Left colon (tissue), 2 donors: ENCODE data around the gene ORC5. TPM values are rescaled to one million over a fixed set of nuclear protein-coding genes. Genes with fewer than 3 reads are reported as not detected.
A peak's percentile ranks its signal among the peaks of the same experiment; 100 is the strongest.

ENCODE experiments used
- ATAC-seq: fragments of 200-7000 bp; cut with Tn5 transposase; one replicate; pipeline ENCODE4 v1.9.1; 2020; ENCODE audit warnings: mild to moderate bottlenecking, moderate library complexity
- DNase-seq, 2 donors: peaks; one replicate each; pipeline ENCODE4 v3.0.0-alpha.2; 2020
- intact Hi-C, 2 donors: fragments of 100-400 bp; cut with DNase I in 1 of 2; cut with micrococcal nuclease in 1 of 2; formaldehyde crosslinking; loops; one replicate each; pipeline versions ENCODE4 v1.11.2 to v1.14.0; 2022; cut with DNase I, micrococcal nuclease
- total RNA-seq, 2 donors: library from RNA; stranded (reverse); fragmentation: NEBNext Ultra II Directional; extraction: Animal tissue kit (Norgen Biotek cat#: 25700); gene quantifications; one replicate each; pipeline ENCODE4 v1.2.1, GENCODE V29; 2021
- donor health status: DM: no; HTN: no; CAD: no.
- donor health status: DM: yes; HTN: yes; CAD: no.

Gene ORC5
- total RNA-seq, 2 donors from 2014 or later = 17.0 to 19.0 TPM

DNA sequence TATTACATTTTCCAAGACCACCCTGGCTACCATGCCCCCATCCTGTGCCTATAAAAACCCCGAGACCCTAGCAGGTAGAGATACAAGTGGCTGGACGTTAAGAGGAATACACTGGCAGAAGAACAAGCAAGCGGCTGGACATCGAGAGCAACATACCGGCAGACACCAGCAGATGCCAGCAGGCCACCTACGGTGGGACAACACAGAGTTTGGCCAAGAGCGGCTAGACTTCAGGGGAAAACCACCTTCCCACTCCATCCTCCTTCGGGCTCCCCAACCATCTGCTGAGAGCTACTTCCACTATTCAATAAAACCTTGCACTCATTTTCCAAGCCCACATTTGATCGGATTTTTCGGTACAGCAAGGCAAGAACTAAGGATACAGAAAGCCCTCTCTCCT is 70.3 kb downstream of the ORC5 start:
- no peak for DNase-seq
- ATAC-seq = no peak
- intact Hi-C loops = no loop called here

- no peak for ATAC-seq
- intact Hi-C loops = no loop called here
Measured at GRCh38 chr7:104136981-104137380, 70.8 kb downstream of the ORC5 start.

GRCh38 chr7:104136561-104136960 is 71.3 kb downstream of the ORC5 start:
- DNase-seq = no peak
- no peak for ATAC-seq
- intact Hi-C loops = no loop called here

More at GRCh38 chr7:104136981-104137380, 70.8 kb downstream of the ORC5 start:
- DNase-seq = no peak

GRCh38 chr7:104135760-104136558 is 71.9 kb downstream of the ORC5 start:
- intact Hi-C loops = no loop called here
- ATAC-seq = no peak
- no peak for DNase-seq

- intact Hi-C loops = no loop called here
- DNase-seq (no peak), ATAC-seq (no peak)
Measured at GRCh38 chr7:104133238-104133637, 74.6 kb downstream of the ORC5 start.

DNA sequence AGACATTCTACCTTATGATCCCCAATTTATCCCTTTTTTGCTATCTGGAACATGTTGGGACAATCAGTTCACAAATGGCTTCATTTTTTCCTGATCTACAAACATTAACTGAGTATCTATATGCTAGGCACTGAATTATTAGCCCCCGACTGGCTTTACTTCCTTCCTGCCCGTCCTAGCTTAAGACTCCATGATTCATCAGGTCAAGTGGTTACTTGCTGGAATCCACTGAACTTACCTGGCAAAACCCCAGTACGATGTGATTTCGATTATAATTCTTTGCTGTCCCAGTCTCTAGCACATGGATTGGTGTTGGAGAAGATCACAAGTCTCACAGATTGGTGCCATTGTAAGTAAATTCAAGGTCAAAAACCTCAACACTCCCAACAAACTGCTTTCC is 77.1 kb downstream of the ORC5 start:
- ATAC-seq = no peak
- no peak for DNase-seq
- intact Hi-C loops = no loop called here

DNA sequence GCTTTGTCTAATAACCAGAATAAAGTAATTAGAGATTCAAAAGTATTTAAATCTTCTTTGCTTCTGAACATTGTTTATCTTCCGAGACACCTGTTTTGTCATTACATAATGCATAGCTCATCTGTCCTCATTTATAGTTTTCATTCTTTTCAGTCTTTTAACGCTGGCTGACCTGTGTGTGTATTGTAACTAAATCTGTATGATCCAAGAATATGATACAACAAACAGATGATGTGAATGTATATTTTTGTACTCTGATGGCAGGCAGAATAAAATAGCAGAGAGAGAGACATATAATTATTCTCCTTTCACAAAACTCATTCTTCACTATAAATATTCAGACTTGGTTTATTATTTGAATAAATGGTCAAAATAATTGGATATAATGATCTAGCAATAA is 80.6 kb downstream of the ORC5 start:
- ATAC-seq (no peak), DNase-seq (no peak)
- intact Hi-C loops = no loop called here

DNA sequence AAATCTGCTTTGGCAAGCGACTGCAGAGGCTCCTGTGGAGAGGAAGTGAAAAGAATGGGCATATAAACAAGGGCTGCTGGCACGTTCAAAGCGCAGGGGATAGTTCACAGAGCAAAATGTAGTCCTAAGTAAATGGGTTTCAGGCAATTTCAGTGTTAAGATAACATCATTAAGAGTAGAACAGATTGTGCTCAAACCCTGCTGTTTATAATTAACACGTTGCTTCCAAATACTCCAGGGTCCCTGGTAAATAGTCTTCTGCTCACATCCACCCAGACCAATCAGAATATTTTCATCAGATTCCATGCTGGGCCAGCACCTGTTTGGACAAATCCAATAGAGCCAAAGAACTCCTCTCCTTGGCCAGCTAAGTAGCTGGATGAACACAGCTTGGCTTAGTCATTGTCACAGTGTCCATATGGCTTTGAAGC is 81.4 kb downstream of the ORC5 start:
- ATAC-seq (no peak), DNase-seq (no peak)
- intact Hi-C loops = no loop called here

GRCh38 chr7:104124893-104125477 is 82.8 kb downstream of the ORC5 start:
- intact Hi-C loops = no loop called here
- no peak for ATAC-seq
- DNase-seq = no peak

DNA sequence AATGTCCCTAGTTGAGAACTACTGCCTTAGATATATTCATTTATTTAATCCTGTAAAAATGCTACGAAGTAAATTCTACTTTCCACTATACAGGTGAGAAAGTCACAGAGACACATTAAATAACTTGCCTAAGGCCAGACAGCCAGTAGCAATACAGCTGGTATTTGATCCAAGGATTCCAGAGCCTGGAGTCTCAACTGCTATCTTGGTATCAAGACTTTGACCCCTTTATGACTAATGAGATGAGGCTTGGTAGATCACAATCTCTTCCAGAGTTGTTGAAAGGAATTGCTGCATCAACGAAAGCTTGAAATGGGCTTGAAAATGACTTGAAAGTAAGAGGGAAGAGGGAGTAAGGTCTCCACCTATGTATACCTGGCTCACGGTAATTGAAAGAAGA is 83.3 kb downstream of the ORC5 start:
- no peak for ATAC-seq
- intact Hi-C loops = no loop called here
- no peak for DNase-seq

DNA sequence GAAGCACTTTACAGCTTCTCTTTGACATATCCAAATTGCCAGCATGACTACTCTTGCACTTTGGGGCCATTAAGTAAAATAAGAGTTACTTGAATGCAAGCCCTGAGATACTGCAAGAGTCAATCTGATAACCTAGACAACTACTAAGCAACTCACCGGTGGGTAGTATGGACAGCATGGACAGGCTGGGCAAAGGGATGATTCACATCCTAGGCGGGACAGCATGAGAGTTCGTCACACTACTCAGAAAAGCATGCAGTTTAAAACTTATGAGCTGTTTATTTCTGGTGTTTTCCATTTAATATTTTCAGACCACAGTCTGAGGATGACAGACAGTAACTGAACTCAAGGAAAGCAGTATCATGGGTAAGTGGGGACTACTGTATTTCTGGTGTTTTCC is 84.0 kb downstream of the ORC5 start:
- intact Hi-C loops = no loop called here
- ATAC-seq = no peak
- no peak for DNase-seq

- no peak for DNase-seq
- no peak for ATAC-seq
- intact Hi-C loops = no loop called here
Measured at GRCh38 chr7:104113788-104114187, 94.0 kb downstream of the ORC5 start.

DNA sequence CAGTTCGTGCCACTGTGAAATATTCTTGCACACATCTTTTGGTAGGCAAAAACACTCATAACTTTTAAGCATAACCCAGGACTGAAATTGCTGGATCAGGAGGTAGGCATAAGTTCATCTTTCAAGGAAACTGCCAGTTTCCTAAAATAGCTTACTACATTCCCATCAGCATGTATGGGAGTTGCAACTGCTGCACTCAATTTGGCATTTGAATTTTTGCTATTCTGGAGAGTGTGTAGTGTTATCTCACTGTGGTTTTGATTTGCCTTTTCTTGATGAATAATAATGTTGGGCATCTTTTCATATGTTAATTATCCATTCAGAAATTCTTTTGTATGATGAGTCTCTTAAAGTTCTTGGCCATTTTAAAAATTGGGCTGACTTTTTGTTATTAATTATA is 95.2 kb downstream of the ORC5 start:
- no peak for ATAC-seq
- intact Hi-C loops = no loop called here
- DNase-seq = no peak

DNA sequence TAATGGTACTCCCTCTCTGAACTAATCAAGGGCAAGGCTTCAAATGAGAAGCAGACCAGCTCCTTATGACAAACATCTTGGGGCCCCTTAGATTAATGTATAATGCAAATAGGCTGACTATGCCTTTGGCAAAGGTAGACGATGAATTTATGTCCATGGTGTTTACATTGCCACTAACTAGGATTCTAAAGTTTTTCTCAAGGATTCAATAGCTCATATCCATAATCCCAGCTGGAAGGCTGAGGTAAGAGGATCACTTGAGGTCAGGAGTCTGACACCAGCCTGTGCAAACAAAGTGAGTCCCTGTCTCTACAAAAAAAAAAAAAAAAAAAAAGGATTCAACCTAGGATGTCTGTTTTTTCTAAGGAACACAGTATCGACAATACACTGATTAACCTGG is 96.5 kb downstream of the ORC5 start:
- no peak for DNase-seq
- intact Hi-C loops = no loop called here
- no peak for ATAC-seq

DNA sequence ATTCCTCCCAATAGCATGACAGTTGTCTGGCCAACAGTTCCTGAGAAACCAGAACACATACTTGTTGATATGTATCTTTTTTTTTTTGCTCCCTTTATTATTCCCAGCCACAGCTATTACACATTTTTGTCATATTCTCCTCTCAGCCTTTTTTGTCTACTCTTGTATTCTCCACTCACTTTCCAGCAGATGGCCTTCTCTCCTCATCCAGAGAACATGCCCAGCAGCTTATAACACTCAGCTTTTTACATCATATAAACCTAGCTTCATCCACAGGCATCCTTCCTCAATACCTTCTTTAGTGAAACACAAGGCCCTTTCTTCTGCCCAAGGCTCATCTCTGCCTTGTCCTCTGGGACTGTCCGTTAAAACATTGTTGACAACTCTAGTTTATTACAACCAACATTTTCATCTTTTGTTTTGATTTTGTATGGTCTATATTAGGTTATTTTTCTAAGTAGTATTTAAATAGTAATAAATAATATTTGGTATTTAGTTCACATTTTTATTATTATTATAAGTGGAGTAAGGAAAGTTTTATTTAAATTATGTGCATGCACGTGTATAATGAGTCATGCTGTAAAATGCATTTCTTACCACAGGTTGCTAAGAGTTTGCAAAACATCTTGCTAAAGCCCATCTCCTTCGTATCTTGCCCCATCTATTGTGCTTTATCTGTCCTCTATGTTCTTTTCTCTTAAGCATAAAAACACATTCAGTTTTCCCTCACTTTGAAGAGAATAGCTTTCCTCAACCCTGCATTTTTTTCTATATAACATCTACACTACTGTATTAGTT is 101.5 kb downstream of the ORC5 start:
- intact Hi-C loops = no loop called here
- DNase-seq = no peak
- no peak for ATAC-seq

DNA sequence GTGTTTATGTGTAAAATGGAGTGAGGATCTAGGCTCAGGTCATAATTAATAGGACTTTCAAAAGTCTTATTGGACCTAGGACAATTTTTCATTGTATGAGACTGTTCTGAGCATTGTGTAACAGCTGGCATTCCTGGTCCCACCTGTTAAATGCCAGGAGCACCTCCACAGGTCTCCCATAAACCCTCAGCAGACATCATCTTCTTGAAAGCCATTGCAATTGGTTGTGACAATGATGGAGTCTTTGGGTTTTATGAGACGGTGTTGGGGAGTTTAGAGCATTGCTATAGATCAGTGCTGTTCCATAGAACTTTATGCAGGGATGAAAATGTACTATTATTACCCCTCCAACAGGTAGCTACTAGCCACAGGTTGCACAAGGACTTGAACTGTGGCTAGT is 108.9 kb downstream of the ORC5 start:
- ATAC-seq = no peak
- no peak for DNase-seq
- intact Hi-C loops = no loop called here

GRCh38 chr7:104096683-104097082 is 111.1 kb downstream of the ORC5 start:
- intact Hi-C loops = no loop called here
- DNase-seq (peak in 1 of 2 donors; percentile 7), ATAC-seq (no peak)

- intact Hi-C loops = no loop called here
- DNase-seq (no peak), ATAC-seq (no peak)
Measured at GRCh38 chr7:104093127-104093526, 114.7 kb downstream of the ORC5 start.

GRCh38 chr7:104091242-104091641 is 116.6 kb downstream of the ORC5 start:
- no peak for DNase-seq
- intact Hi-C loops = no loop called here
- ATAC-seq = no peak

GRCh38 chr7:104089612-104090011 is 118.2 kb downstream of the ORC5 start:
- no peak for ATAC-seq
- intact Hi-C loops = no loop called here
- no peak for DNase-seq
